ENCODE data around the gene RNF10. TPM values are rescaled to one million over a fixed set of nuclear protein-coding genes. Genes with fewer than 3 reads are reported as not detected.

The RNF10 gene
- total RNA-seq, 1 experiment from 2014 or later, result 153 TPM

DNA sequence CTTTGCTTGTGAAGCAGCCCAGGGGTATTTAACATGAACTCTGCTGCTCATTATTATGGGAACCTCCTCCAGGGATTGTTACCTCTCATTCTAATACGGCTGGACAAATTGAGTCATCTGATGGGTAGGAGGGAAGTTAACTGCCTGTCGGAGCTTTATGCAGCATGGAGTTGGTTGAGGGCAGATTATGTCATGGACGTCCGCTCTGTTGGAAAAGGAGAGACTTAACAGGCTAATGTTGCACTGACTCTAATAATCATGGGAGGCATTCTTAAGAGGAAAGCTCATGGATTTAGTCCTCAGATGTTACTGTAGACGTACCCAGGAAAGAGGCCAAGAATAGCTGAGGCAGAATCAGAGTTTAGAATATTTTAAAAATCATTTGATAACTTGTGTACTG, 37.1 kb downstream of the RNF10 start:
- H3K4me2 ChIP-seq (ENCODE audit: insufficient read depth, insufficient read length, low read length), result no peak overlapping the region
- H2BK12ac ChIP-seq (ENCODE audit: insufficient read length, low read depth, low read length), result no peak overlapping the region
- H3K18ac ChIP-seq (ENCODE audit: insufficient read length, low read depth, low read length), result no peak overlapping the region
- Mint-ChIP-seq H3K4me1 (no peaks in the 10 kb centered on the region), H3K9me3 (no peaks in the 10 kb centered on the region), H3K27me3 (ENCODE audit: low read depth) (no peaks in the 10 kb centered on the region), H3K27ac (peak overlapping the region in 1 of 3 experiments; percentile 39; a peak in 3 of 7 replicates), H3K4me3 (no peak overlapping the region), H3K36me3 (ENCODE audit: insufficient read depth in 1 of 3, low read depth in 3 of 3) (peaks cover 53 to 92% (median 89%) of the 10 kb centered on the region in 3 experiments; a peak in 6 of 7 replicates)
- H3T11ph ChIP-seq (ENCODE audit: low read length), result no peak overlapping the region
- no peaks in the 10 kb centered on the region for H3K79me1 ChIP-seq (ENCODE audit: insufficient read depth, low read depth, low read length, poor library complexity, severe bottlenecking)
- H2BK5ac ChIP-seq (ENCODE audit: insufficient read length, low read length), result no peak overlapping the region
- no peak for DNase-seq
- no peak overlapping the region for H2BK120ac ChIP-seq (ENCODE audit: low read depth, low read length, poor library complexity, severe bottlenecking)
- no peaks in the 10 kb centered on the region for H3K27me3 ChIP-seq (ENCODE audit: insufficient read depth, low read length)
- no peak overlapping the region for H3K14ac ChIP-seq (ENCODE audit: insufficient read depth, low read length)
- no CpG with 5 or more reads among the region's 5 CpGs for WGBS (ENCODE audit: extremely low coverage, insufficient read length, low lambda C conversion rate)
- H3K9me3 ChIP-seq (ENCODE audit: control insufficient read depth, low read depth, low read length), result no peaks in the 10 kb centered on the region
- no peak overlapping the region for H2BK20ac ChIP-seq (ENCODE audit: low read depth, low read length, poor library complexity, severe bottlenecking)
- H2BK15ac ChIP-seq (ENCODE audit: low read depth, low read length), result no peak overlapping the region
- H3K27ac ChIP-seq (ENCODE audit: insufficient read length, low read depth, low read length), result no peak overlapping the region
- H4K8ac ChIP-seq (replicated peaks; ENCODE audit: insufficient read length, low read depth, low read length), result no peak overlapping the region
- no peaks in the 10 kb centered on the region for H3K4me1 ChIP-seq (ENCODE audit: insufficient read depth, low read length)
- no peaks in the 10 kb centered on the region for H4K20me1 ChIP-seq (ENCODE audit: control insufficient read depth, insufficient read depth, insufficient read length)
- H3K9ac ChIP-seq (ENCODE audit: extremely low read depth, insufficient read length, low read length), result no peak overlapping the region
- no peak overlapping the region for H2AFZ ChIP-seq (ENCODE audit: low read length)
- TF ChIP-seq, protein P1, sequence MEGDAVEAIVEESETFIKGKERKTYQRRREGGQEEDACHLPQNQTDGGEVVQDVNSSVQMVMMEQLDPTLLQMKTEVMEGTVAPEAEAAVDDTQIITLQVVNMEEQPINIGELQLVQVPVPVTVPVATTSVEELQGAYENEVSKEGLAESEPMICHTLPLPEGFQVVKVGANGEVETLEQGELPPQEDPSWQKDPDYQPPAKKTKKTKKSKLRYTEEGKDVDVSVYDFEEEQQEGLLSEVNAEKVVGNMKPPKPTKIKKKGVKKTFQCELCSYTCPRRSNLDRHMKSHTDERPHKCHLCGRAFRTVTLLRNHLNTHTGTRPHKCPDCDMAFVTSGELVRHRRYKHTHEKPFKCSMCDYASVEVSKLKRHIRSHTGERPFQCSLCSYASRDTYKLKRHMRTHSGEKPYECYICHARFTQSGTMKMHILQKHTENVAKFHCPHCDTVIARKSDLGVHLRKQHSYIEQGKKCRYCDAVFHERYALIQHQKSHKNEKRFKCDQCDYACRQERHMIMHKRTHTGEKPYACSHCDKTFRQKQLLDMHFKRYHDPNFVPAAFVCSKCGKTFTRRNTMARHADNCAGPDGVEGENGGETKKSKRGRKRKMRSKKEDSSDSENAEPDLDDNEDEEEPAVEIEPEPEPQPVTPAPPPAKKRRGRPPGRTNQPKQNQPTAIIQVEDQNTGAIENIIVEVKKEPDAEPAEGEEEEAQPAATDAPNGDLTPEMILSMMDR (conservative IDR thresholded peaks at IDR 0.05), result no peak
- no peak overlapping the region for H2AK5ac ChIP-seq (ENCODE audit: insufficient read length, low read length)
- no peaks in the 10 kb centered on the region for H3K23me2 ChIP-seq (ENCODE audit: insufficient read length, low read depth, low read length, poor library complexity, severe bottlenecking)
- no peak overlapping the region for H3K23ac ChIP-seq (ENCODE audit: insufficient read length, low read depth, low read length)
- H3K79me2 ChIP-seq (ENCODE audit: insufficient read depth, low read length), result no peaks in the 10 kb centered on the region
- H4K5ac ChIP-seq (ENCODE audit: insufficient read length, low read depth, low read length), result no peak overlapping the region
- H3K56ac ChIP-seq (ENCODE audit: insufficient read length, low read depth, low read length), result no peak overlapping the region
- no peak overlapping the region for H4K91ac ChIP-seq (ENCODE audit: insufficient read length, low read depth, low read length)
- no peak overlapping the region for H3K4ac ChIP-seq (ENCODE audit: low read depth, low read length)

All from H9 (cell line).